ENCODE data around the gene LY6G5C.

LY6G5C gene

GRCh38 chr6:31676322-31676903 lies 4.5 kb downstream of the LY6G5C start:
- no peaks in the 10 kb centered on the region for H3K27me3 ChIP-seq (ENCODE audit: insufficient read depth, low read depth, severe bottlenecking)
- H3K36me3 ChIP-seq, result peaks cover 25% of the 10 kb centered on the region
- no peak overlapping the region for H3K27ac ChIP-seq
- TF ChIP-seq CTCF (IDR thresholded peaks at IDR 0.05; ENCODE audit: low read depth, low read length), result no peak
- no peak for DNase-seq
- no peak overlapping the region for H3K4me3 ChIP-seq (ENCODE audit: low read depth, low read length)
- H3K9me3 ChIP-seq (ENCODE audit: severe bottlenecking), result no peaks in the 10 kb centered on the region

- Histone ChIP-seq H3K36me3 (peaks cover 77% of the 10 kb centered on the region), H3K27me3 (ENCODE audit: insufficient read depth, low read depth, severe bottlenecking) (no peaks in the 10 kb centered on the region), H3K27ac (no peak within 1 kb of the TSS), H3K4me3 (ENCODE audit: low read depth, low read length) (no peak within 1 kb of the TSS), H3K9me3 (ENCODE audit: severe bottlenecking) (no peaks in the 10 kb centered on the region)
- DNase-seq, result no peak
- TF ChIP-seq CTCF (IDR thresholded peaks at IDR 0.05; ENCODE audit: low read depth, low read length), result no peak
Measured at GRCh38 chr6:31669676-31670075, 11.2 kb downstream of the LY6G5C start, which contains the start of gene LY6G5B. Gene LY6G5B (plus strand): TSS chr6:31669976. CDS start chr6:31670951, 975 bp downstream.

- Histone ChIP-seq H3K4me3 (ENCODE audit: low read depth, low read length) (peak overlapping the region; percentile 79), H3K9me3 (ENCODE audit: severe bottlenecking) (no peaks in the 10 kb centered on the region), H3K27ac (peak overlapping the region; percentile 99), H3K27me3 (ENCODE audit: insufficient read depth, low read depth, severe bottlenecking) (no peaks in the 10 kb centered on the region), H3K36me3 (peaks cover 80% of the 10 kb centered on the region)
- no peak for TF ChIP-seq CTCF (IDR thresholded peaks at IDR 0.05; ENCODE audit: low read depth, low read length)
- DNase-seq, result no peak
Measured at GRCh38 chr6:31666337-31666965, 14.4 kb downstream of the LY6G5C start.

GRCh38 chr6:31665501-31666336 lies 15.1 kb downstream of the LY6G5C start, which contains the start of gene CSNK2B:
Gene CSNK2B (plus strand): TSS chr6:31666080. CDS start chr6:31666832, 752 bp downstream.
- peak; percentile 100 for DNase-seq
- Histone ChIP-seq H3K9me3 (ENCODE audit: severe bottlenecking) (no peaks in the 10 kb centered on the region), H3K27ac (peak within 1 kb of the TSS; percentile 99), H3K27me3 (ENCODE audit: insufficient read depth, low read depth, severe bottlenecking) (no peaks in the 10 kb centered on the region), H3K4me3 (ENCODE audit: low read depth, low read length) (peak within 1 kb of the TSS; percentile 79), H3K36me3 (peaks cover 75% of the 10 kb centered on the region)
- peak; percentile 2; the same call in 1 of the 2 replicates for TF ChIP-seq CTCF (IDR thresholded peaks at IDR 0.05; ENCODE audit: low read depth, low read length)

GRCh38 chr6:31664790-31665500 lies 15.9 kb downstream of the LY6G5C start, which contains the start of gene GPANK1:
Gene GPANK1 (minus strand): TSS chr6:31664997. CDS start chr6:31664478, 519 bp downstream.
- H3K36me3 ChIP-seq, result peaks cover 70% of the 10 kb centered on the region
- H3K27me3 ChIP-seq (ENCODE audit: insufficient read depth, low read depth, severe bottlenecking), result no peaks in the 10 kb centered on the region
- peak within 1 kb of the TSS; percentile 79 for H3K4me3 ChIP-seq (ENCODE audit: low read depth, low read length)
- DNase-seq, result peak; percentile 96
- H3K9me3 ChIP-seq (ENCODE audit: severe bottlenecking), result no peaks in the 10 kb centered on the region
- TF ChIP-seq CTCF (IDR thresholded peaks at IDR 0.05; ENCODE audit: low read depth, low read length), result no peak
- H3K27ac ChIP-seq, result peak within 1 kb of the TSS; percentile 99
